Measurements from ENCODE around the gene ABHD16A. TPM values are rescaled to one million over a fixed set of nuclear protein-coding genes. Genes with fewer than 3 reads are reported as not detected.
A peak's percentile ranks its signal among the peaks of the same experiment; 100 is the strongest.

The ABHD16A gene
- total and polyA plus RNA-seq, 2 of the 13 experiments (the other 11 are each of a cell fraction or from before 2014, with no cell fraction given) = 43.5 to 45.4 TPM

- TF ChIP-seq, protein P1, sequence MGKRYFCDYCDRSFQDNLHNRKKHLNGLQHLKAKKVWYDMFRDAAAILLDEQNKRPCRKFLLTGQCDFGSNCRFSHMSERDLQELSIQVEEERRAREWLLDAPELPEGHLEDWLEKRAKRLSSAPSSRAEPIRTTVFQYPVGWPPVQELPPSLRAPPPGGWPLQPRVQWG (CRISPR knock-in tag; IDR thresholded peaks at IDR 0.05; ENCODE audit: borderline replicate concordance, low read depth) = no peak
- TF ChIP-seq AHR (CRISPR knock-in tag; IDR thresholded peaks at IDR 0.05) (no peak; the same call in 1 of the 2 replicates), ZUFSP (CRISPR knock-in tag; IDR thresholded peaks at IDR 0.05; ENCODE audit: borderline replicate concordance) (no peak), KAT8 (CRISPR knock-in tag; IDR thresholded peaks at IDR 0.05) (no peak; the same call in 1 of the 2 replicates), KMT2A (CRISPR knock-in tag; IDR thresholded peaks at IDR 0.05) (no peak; the same call in 1 of the 2 replicates), ZC3H13 (CRISPR knock-in tag; IDR thresholded peaks at IDR 0.05) (no peak), ZNF780A (CRISPR knock-in tag; IDR thresholded peaks at IDR 0.05) (no peak), NR2F2 (IDR thresholded peaks at IDR 0.05; ENCODE audit: borderline replicate concordance, low read depth) (no peak), KDM2A (CRISPR knock-in tag; IDR thresholded peaks at IDR 0.05; ENCODE audit: borderline replicate concordance, low read depth) (no peak), RBFOX2 (IDR thresholded peaks at IDR 0.05; ENCODE audit: low read depth, low read length) (peak; percentile 64; the same call in 1 of the 2 replicates), JUN (CRISPR knock-in tag; IDR thresholded peaks at IDR 0.05) (no peak), PLRG1 (conservative IDR thresholded peaks at IDR 0.05) (no peak), FOXA1 (IDR thresholded peaks at IDR 0.05) (0 out of 2 replicates have a peak, but pooled peaks have one; percentile 4), FOXA1 (CRISPR knock-in tag; IDR thresholded peaks at IDR 0.05) (peak; percentile 89), ZNF572 (CRISPR knock-in tag; IDR thresholded peaks at IDR 0.05) (no peak), PHF21A (CRISPR knock-in tag; IDR thresholded peaks at IDR 0.05) (peak; percentile 90), ZNF768 (CRISPR knock-in tag; IDR thresholded peaks at IDR 0.05) (no peak), RBM22 (optimal IDR thresholded peaks at IDR 0.05; ENCODE audit: low read length) (peak; percentile 88), RFX3 (CRISPR knock-in tag; IDR thresholded peaks at IDR 0.05) (peak; percentile 93), BRCA1 (CRISPR knock-in tag; IDR thresholded peaks at IDR 0.05) (no peak), SRY (CRISPR knock-in tag; IDR thresholded peaks at IDR 0.05) (no peak), ZNF136 (CRISPR knock-in tag; IDR thresholded peaks at IDR 0.05; ENCODE audit: low read depth) (no peak; the same call in 1 of the 2 replicates)
- TF ChIP-seq, protein P2, sequence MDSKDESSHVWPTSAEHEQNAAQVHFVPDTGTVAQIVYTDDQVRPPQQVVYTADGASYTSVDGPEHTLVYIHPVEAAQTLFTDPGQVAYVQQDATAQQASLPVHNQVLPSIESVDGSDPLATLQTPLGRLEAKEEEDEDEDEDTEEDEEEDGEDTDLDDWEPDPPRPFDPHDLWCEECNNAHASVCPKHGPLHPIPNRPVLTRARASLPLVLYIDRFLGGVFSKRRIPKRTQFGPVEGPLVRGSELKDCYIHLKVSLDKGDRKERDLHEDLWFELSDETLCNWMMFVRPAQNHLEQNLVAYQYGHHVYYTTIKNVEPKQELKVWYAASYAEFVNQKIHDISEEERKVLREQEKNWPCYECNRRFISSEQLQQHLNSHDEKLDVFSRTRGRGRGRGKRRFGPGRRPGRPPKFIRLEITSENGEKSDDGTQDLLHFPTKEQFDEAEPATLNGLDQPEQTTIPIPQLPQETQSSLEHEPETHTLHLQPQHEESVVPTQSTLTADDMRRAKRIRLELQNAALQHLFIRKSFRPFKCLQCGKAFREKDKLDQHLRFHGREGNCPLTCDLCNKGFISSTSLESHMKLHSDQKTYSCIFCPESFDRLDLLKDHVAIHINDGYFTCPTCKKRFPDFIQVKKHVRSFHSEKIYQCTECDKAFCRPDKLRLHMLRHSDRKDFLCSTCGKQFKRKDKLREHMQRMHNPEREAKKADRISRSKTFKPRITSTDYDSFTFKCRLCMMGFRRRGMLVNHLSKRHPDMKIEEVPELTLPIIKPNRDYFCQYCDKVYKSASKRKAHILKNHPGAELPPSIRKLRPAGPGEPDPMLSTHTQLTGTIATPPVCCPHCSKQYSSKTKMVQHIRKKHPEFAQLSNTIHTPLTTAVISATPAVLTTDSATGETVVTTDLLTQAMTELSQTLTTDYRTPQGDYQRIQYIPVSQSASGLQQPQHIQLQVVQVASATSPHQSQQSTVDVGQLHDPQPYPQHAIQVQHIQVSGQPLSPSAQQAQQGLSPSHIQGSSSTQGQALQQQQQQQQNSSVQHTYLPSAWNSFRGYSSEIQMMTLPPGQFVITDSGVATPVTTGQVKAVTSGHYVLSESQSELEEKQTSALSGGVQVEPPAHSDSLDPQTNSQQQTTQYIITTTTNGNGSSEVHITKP (CRISPR knock-in tag; IDR thresholded peaks at IDR 0.05; ENCODE audit: low read depth) = peak; percentile 82
- TF ChIP-seq, protein P3, sequence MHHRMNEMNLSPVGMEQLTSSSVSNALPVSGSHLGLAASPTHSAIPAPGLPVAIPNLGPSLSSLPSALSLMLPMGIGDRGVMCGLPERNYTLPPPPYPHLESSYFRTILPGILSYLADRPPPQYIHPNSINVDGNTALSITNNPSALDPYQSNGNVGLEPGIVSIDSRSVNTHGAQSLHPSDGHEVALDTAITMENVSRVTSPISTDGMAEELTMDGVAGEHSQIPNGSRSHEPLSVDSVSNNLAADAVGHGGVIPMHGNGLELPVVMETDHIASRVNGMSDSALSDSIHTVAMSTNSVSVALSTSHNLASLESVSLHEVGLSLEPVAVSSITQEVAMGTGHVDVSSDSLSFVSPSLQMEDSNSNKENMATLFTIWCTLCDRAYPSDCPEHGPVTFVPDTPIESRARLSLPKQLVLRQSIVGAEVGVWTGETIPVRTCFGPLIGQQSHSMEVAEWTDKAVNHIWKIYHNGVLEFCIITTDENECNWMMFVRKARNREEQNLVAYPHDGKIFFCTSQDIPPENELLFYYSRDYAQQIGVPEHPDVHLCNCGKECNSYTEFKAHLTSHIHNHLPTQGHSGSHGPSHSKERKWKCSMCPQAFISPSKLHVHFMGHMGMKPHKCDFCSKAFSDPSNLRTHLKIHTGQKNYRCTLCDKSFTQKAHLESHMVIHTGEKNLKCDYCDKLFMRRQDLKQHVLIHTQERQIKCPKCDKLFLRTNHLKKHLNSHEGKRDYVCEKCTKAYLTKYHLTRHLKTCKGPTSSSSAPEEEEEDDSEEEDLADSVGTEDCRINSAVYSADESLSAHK (CRISPR knock-in tag; IDR thresholded peaks at IDR 0.05; ENCODE audit: borderline replicate concordance) = no peak
Measured at GRCh38 chr6:31737315-31737990, 34.3 kb upstream of the ABHD16A start (continued).
